Ovary (tissue), 9 donors: ENCODE data around the gene NAV2. TPM values are rescaled to one million over a fixed set of nuclear protein-coding genes. Genes with fewer than 3 reads are reported as not detected.

Experiments
- DNase-seq, 5 donors: peaks; one replicate each; pipeline ENCODE4 v3.0.0-alpha.2; 2019 to 2020
- H3K27ac ChIP-seq, 2 donors: fragments of 200-600 bp; one replicate each; pipeline versions ENCODE4 v1.5.1 to v1.8.0; 2019 to 2022
- H3K27me3 ChIP-seq: fragments of 200-600 bp; one replicate; pipeline ENCODE4 v1.8.0; 2022
- H3K36me3 ChIP-seq: fragments of 200-600 bp; sonication (generic); one replicate; pipeline ENCODE4 v1.5.1; 2019
- H3K4me1 ChIP-seq: one replicate; pipeline ENCODE4 v1.8.1; 2013; ENCODE audit warnings: mild to moderate bottlenecking, moderate library complexity; ENCODE audit not compliant: insufficient read depth
- H3K4me3 ChIP-seq: fragments of 200-600 bp; sonication (generic); one replicate; pipeline ENCODE4 v1.5.1; 2017
- H3K9me3 ChIP-seq, 2 donors: fragments of 200-600 bp in 1 of 2; sonication (generic) in 1 of 2; one replicate each; pipeline versions ENCODE4 v1.5.1 to v1.8.1; 2013 to 2019; ENCODE audit warnings: mild to moderate bottlenecking in 1 of 2, moderate library complexity in 1 of 2
- EP300 ChIP-seq: sonication (generic); formaldehyde crosslinking; IDR thresholded peaks from one replicate; pipeline ENCODE4 v1.6.1; 2017; ENCODE audit warnings: antibody characterized with exemption
- POLR2A ChIP-seq: fragments of 450-650 bp; IDR thresholded peaks from one replicate; pipeline ENCODE4 v1.6.1; 2017; ENCODE audit warnings: antibody characterized with exemption, mild to moderate bottlenecking, moderate library complexity
- WGBS, 3 donors: extraction: QIAGEN DNeasy Blood & Tissue Kit in 1 of 3; methylation state at CpG; one replicate each; pipeline versions ENCODE4 v1.1.5 to v1.1.7; 2013 to 2017; 5-methylcytosine and 5-hydroxymethylcytosine counted together
- intact Hi-C, 4 donors: fragments of 100-400 bp; cut with DNase I; formaldehyde crosslinking; loops; one replicate each; pipeline versions ENCODE4 v1.11.0 to v1.15.1; 2022 to 2023
- polyA plus RNA-seq, 2 donors: library from polyadenylated mRNA; stranded (reverse); fragments of 200-250 nt in 1 of 2; fragments of 350-450 nt in 1 of 2; fragmentation: Illumina TruSeq in 1 of 2; extraction: RNeasy Lipid Tissue Mini Kit (QIAGEN cat#74804) in 1 of 2; gene quantifications; one replicate each; pipeline ENCODE4 v1.2.3, GENCODE V29; 2013 to 2014
- total RNA-seq, 7 donors: library from RNA; depleted of rRNA in 2 of 7; stranded (reverse); fragments of >200 nt in 2 of 7; fragmentation: NEBNext Ultra II Directional in 3 of 7; extraction: Animal tissue kit (Norgen Biotek cat#: 25700) in 3 of 7; gene quantifications; one replicate each; pipeline versions ENCODE4 v1.1.0 to v1.2.4, GENCODE V29; 2016 to 2023
- TF ChIP-seq, protein P1 (sequence below), 3 donors: fragments of 450-650 bp in 2 of 3; fragments of 200-600 bp in 1 of 3; IDR thresholded peaks; one replicate each; pipeline versions ENCODE4 v1.5.1 to v1.8.0; 2016 to 2022; ENCODE audit warnings: antibody characterized with exemption in 3 of 3, mild to moderate bottlenecking in 1 of 3
- donor health status: DM: no; HTN: no; CAD: no; lungs with moderate emphysema.
- donor health status: DM: no; HTN: no; CAD: no.
- donor health status: Bipolar disorder and iron deficiency.
- donor health status: DM: yes; HTN: yes; CAD: no.
- donor health status: DM: no; HTN: no; CAD: no.
- donor health status: DM: yes; HTN: yes; CAD: no.

The NAV2 gene
- total and polyA plus RNA-seq, 9 donors, result 2.9 to 14.1 (median 7.8) TPM

DNA sequence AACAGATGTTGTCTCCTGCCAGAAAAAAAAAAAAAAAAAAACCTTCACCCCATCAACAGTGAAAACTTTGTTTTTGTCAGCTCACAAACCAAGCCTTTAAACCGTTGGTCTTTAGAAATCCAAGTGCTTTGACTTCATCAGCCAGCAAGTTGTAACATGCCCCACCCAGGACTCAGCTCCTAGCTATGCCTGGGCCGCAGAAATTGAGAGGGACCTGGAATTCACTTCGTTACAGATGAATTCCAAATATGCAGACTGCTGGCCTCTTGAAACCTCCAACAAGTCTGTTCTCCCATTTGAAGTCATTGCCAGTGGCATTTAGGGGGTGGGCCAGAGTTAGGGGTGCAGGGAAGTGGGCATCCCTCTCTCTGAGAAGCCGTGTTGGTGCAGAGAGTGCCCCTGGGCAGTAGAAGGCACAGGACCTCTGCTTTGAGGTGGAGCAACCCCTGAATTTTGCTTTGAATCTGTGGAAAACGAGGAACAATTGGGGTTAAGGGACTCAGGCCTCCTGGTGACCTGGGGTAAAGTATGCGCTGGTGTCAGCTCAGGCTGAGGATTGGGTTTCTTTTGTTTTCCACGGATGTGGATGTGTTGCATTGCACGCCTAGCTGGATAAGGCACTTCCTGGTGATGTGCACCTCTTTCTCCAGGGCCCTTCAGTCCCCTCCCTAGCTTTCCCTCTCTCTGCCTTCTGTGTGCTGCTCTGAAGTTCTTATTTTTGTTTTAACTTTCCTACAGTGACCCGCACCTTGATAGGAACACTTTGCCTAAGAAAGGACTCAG lies 338.1 kb downstream of the NAV2 start:
- H3K9me3 ChIP-seq, result no peaks in the 10 kb centered on the region
- peaks cover 12% of the 10 kb centered on the region for H3K4me1 ChIP-seq
- DNase-seq, result no peak
- intact Hi-C loops, result no loop called here
- H3K27me3 ChIP-seq, result no peaks in the 10 kb centered on the region
- TF ChIP-seq EP300 (no peak), POLR2A (no peak)
- TF ChIP-seq, protein P1, sequence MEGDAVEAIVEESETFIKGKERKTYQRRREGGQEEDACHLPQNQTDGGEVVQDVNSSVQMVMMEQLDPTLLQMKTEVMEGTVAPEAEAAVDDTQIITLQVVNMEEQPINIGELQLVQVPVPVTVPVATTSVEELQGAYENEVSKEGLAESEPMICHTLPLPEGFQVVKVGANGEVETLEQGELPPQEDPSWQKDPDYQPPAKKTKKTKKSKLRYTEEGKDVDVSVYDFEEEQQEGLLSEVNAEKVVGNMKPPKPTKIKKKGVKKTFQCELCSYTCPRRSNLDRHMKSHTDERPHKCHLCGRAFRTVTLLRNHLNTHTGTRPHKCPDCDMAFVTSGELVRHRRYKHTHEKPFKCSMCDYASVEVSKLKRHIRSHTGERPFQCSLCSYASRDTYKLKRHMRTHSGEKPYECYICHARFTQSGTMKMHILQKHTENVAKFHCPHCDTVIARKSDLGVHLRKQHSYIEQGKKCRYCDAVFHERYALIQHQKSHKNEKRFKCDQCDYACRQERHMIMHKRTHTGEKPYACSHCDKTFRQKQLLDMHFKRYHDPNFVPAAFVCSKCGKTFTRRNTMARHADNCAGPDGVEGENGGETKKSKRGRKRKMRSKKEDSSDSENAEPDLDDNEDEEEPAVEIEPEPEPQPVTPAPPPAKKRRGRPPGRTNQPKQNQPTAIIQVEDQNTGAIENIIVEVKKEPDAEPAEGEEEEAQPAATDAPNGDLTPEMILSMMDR (IDR thresholded peaks at IDR 0.05), result no peak
- no peak overlapping the region for H3K27ac ChIP-seq
- no peaks in the 10 kb centered on the region for H3K36me3 ChIP-seq
- H3K4me3 ChIP-seq, result no peak overlapping the region
- 67 to 74% (median 71%) methylated on average over 9 of the region's 9 CpGs for WGBS, 3 donors

DNA sequence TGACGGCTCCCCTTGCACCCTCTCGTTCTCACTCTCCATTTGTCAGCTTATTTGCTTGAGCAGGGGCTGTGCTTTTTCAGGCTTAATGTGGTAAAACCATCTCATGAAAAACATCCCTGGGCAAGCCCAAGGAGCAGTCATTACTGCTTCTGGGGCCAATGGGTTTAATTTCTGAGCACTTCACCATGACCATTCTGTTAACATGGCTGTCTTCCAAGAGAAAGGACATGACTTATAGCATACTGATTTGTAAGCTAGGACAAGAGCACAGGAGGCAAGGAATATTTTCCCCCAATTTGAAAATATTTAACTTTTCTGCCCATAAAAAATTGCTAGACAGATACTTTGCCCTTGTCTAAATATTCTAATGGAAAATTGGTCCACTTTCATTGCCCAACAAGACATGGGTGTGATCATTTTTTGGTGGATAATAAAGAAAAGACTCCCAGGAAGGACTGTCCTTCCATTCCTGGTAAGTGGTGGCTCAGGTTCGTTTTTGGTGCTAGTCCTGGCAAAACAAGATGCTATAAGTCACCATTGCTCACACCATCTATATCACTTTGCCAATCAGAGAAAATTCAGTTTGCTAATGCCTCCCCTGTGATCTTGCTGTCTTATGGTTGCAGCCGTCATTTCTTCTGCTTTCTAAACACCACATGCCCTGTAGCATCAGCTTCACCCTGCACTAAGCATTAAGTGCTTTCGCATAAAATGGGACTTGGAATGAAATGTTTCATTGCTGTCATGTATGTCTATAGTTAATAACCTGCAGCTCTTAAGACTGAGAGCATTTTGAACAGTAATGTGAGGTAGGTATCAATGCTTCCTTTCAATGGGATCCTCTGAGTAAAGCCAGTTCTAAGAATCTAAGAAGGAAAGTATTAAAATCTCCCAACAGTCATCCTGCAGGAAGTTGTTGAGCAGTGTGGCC lies 339.1 kb downstream of the NAV2 start:
- Histone ChIP-seq H3K27ac (no peak overlapping the region), H3K27me3 (no peaks in the 10 kb centered on the region), H3K36me3 (no peaks in the 10 kb centered on the region), H3K4me1 (peaks cover 12% of the 10 kb centered on the region), H3K4me3 (no peak overlapping the region), H3K9me3 (no peaks in the 10 kb centered on the region)
- no peak for DNase-seq
- WGBS, 3 donors, result 91 to 93% (median 92%) methylated on average over 5 of the region's 5 CpGs
- TF ChIP-seq, protein P1 (IDR thresholded peaks at IDR 0.05), result no peak
- TF ChIP-seq EP300, result no peak
- TF ChIP-seq POLR2A, result no peak
- intact Hi-C loops, result no loop called here

DNA sequence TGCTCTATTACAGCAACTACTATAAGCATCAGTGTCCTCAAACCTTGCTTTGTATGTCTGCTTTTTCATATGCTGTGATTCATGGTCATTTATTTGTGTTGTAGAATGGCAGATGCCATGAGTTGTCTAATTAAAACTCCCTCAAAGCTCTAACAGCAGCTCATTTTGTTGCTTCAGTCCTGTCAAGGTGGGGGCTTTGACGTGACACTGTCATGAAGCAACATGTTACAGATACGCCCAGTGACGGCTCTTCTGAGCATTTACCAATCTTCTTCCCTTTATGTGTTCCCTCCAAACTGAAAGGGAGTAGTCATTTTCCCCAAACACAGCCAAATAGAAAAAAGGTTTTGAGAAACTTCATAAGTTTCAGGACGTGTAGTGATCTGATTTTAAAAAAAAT lies 340.9 kb downstream of the NAV2 start:
- intact Hi-C loops, result no loop called here
- DNase-seq, result no peak
- Histone ChIP-seq H3K9me3 (no peaks in the 10 kb centered on the region), H3K36me3 (no peaks in the 10 kb centered on the region), H3K27ac (no peak overlapping the region), H3K4me3 (no peak overlapping the region), H3K4me1 (peaks cover 12% of the 10 kb centered on the region), H3K27me3 (no peaks in the 10 kb centered on the region)
- 92 to 94% (median 93%) methylated on average over 4 of the region's 4 CpGs for WGBS, 3 donors
- TF ChIP-seq EP300 (no peak), POLR2A (no peak)
- TF ChIP-seq, protein P1 (IDR thresholded peaks at IDR 0.05), result no peak

DNA sequence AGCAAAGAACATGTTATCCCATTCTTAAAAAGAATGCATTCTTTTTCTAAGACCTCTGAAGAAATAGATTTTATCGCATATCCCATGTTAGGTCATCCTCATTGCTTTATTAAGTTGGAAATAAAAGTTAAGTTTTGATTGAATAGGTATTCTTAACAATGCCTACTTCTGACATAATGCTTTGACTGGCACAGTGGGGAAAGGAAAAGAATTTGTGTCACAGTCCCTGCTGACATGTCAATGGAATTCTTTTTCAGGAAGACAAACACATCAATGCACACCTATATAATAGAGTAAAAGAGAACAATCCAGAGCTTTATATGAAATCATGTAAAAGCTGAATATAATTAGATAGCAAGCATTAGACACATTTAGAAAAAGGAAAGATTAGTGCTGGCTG lies 341.9 kb downstream of the NAV2 start:
- TF ChIP-seq POLR2A (no peak), EP300 (no peak)
- TF ChIP-seq, protein P1 (IDR thresholded peaks at IDR 0.05), result no peak
- peaks cover 9% of the 10 kb centered on the region for H3K4me1 ChIP-seq
- intact Hi-C loops, result no loop called here
- H3K9me3 ChIP-seq, result no peaks in the 10 kb centered on the region
- H3K4me3 ChIP-seq, result no peak overlapping the region
- no peaks in the 10 kb centered on the region for H3K36me3 ChIP-seq
- WGBS, 3 donors, result 96 to 99% (median 98%) methylated on average over 1 of the region's 1 CpG
- no peak for DNase-seq
- H3K27me3 ChIP-seq, result no peaks in the 10 kb centered on the region
- no peak overlapping the region for H3K27ac ChIP-seq
